HL-60 (cell line): ENCODE data around the gene TMEM270.

Experiments
- DNase-seq, 2 experiments: peaks; one replicate each; pipeline ENCODE4 v3.0.0-alpha.2; 2010 to 2020; ENCODE audit warnings: low read depth in 1 of 2, low spot score in 1 of 2
- H3K27ac ChIP-seq: fragments of 250-450 bp; sonication (Bioruptor Pico); replicated peaks from 2 replicates; pipeline ENCODE4 v1.5.1; 2020; ENCODE audit warnings: mild to moderate bottlenecking, moderate library complexity
- H3K27me3 ChIP-seq: fragments of 250-450 bp; sonication (Bioruptor Pico); 2 replicates; pipeline ENCODE4 v1.5.1; 2021; ENCODE audit warnings: mild to moderate bottlenecking, moderate library complexity; ENCODE audit not compliant: insufficient read depth, poor library complexity, severe bottlenecking
- H3K4me3 ChIP-seq: replicated peaks from 2 replicates; pipeline ENCODE4 v1.5.1; 2011; ENCODE audit warnings: mild to moderate bottlenecking, control low read depth, low read length; ENCODE audit not compliant: insufficient read depth
- CTCF ChIP-seq: IDR thresholded peaks from one replicate; pipeline ENCODE4 v1.5.1; 2011; ENCODE audit warnings: low read length, control low read depth, inconsistent platforms; ENCODE audit not compliant: insufficient read depth
- GABPA ChIP-seq: IDR thresholded peaks from 2 replicates; pipeline ENCODE4 v1.6.1; 2012; ENCODE audit warnings: low read depth
- POLR2AphosphoS5 ChIP-seq: IDR thresholded peaks from 2 replicates; pipeline ENCODE4 v1.6.1; 2012; ENCODE audit warnings: low read depth
- SPI1 ChIP-seq: IDR thresholded peaks from 2 replicates; pipeline ENCODE4 v1.6.1; 2012; ENCODE audit warnings: low read depth, mild to moderate bottlenecking, borderline replicate concordance
- long read RNA-seq: library from polyadenylated mRNA; unstranded; transcript quantifications from one replicate; pipeline ENCODE4 v2.0.0, GENCODE V29; 2020
- TF ChIP-seq, protein P1 (sequence below): IDR thresholded peaks from 2 replicates; pipeline ENCODE4 v1.6.1; 2012; ENCODE audit warnings: low read depth; ENCODE audit not compliant: insufficient replicate concordance

TMEM270 gene
- long read RNA-seq, result 0 reads

DNA sequence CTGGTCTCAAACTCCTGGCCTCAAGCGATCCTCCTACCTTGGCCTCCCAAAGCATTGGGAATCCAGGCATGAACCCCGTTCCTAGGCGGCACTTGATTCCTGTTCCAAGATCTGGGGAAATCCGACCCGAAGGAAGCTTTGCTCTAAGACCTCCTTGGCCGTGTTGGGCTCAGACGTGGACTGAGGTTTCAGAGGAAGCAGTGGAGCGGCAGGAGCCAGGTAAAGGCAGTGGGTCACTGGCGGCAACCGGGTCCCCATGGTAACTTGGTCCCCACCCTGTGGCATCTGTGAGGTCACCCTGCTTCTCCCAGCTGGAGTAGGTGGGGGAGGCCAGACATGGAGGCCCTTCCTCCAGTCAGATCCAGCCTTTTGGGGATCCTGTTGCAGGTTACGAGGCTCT, at the start of gene TMEM270:
Gene TMEM270, plus strand, starts transcription at position 301 of the 400 bp plus-strand sequence. Its CDS starts 36 bp downstream, at position 337.
- Histone ChIP-seq H3K27ac (no peak within 1 kb of the TSS), H3K27me3 (peaks cover 9% of the 10 kb centered on the region), H3K4me3 (no peak within 1 kb of the TSS)
- TF ChIP-seq CTCF (no peak), POLR2AphosphoS5 (no peak), GABPA (no peak), SPI1 (no peak)
- TF ChIP-seq, protein P1, sequence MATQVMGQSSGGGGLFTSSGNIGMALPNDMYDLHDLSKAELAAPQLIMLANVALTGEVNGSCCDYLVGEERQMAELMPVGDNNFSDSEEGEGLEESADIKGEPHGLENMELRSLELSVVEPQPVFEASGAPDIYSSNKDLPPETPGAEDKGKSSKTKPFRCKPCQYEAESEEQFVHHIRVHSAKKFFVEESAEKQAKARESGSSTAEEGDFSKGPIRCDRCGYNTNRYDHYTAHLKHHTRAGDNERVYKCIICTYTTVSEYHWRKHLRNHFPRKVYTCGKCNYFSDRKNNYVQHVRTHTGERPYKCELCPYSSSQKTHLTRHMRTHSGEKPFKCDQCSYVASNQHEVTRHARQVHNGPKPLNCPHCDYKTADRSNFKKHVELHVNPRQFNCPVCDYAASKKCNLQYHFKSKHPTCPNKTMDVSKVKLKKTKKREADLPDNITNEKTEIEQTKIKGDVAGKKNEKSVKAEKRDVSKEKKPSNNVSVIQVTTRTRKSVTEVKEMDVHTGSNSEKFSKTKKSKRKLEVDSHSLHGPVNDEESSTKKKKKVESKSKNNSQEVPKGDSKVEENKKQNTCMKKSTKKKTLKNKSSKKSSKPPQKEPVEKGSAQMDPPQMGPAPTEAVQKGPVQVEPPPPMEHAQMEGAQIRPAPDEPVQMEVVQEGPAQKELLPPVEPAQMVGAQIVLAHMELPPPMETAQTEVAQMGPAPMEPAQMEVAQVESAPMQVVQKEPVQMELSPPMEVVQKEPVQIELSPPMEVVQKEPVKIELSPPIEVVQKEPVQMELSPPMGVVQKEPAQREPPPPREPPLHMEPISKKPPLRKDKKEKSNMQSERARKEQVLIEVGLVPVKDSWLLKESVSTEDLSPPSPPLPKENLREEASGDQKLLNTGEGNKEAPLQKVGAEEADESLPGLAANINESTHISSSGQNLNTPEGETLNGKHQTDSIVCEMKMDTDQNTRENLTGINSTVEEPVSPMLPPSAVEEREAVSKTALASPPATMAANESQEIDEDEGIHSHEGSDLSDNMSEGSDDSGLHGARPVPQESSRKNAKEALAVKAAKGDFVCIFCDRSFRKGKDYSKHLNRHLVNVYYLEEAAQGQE, result no peak
- DNase-seq, result no peak

- H3K27me3 ChIP-seq, result no peaks in the 10 kb centered on the region
- no peak overlapping the region for H3K4me3 ChIP-seq
- DNase-seq, result peak; percentile 26 to 44
- no peak overlapping the region for H3K27ac ChIP-seq
- TF ChIP-seq, protein P1, result peak; percentile 77
- TF ChIP-seq GABPA (no peak), CTCF (peak; percentile 76)
Measured at GRCh38 chr7:73811760-73812168, 49.2 kb upstream of the TMEM270 start.

- Histone ChIP-seq H3K4me3 (no peak overlapping the region), H3K27ac (no peak overlapping the region), H3K27me3 (no peaks in the 10 kb centered on the region)
- DNase-seq, result no peak
- TF ChIP-seq GABPA, result no peak
- TF ChIP-seq CTCF, result no peak
- TF ChIP-seq, protein P1, result no peak
- no peak for TF ChIP-seq SPI1
- no peak for TF ChIP-seq POLR2AphosphoS5
Measured at GRCh38 chr7:73812996-73813395, 48.0 kb upstream of the TMEM270 start.
